ENCODE results near the gene SLC1A2.

- TF ChIP-seq, protein P1, sequence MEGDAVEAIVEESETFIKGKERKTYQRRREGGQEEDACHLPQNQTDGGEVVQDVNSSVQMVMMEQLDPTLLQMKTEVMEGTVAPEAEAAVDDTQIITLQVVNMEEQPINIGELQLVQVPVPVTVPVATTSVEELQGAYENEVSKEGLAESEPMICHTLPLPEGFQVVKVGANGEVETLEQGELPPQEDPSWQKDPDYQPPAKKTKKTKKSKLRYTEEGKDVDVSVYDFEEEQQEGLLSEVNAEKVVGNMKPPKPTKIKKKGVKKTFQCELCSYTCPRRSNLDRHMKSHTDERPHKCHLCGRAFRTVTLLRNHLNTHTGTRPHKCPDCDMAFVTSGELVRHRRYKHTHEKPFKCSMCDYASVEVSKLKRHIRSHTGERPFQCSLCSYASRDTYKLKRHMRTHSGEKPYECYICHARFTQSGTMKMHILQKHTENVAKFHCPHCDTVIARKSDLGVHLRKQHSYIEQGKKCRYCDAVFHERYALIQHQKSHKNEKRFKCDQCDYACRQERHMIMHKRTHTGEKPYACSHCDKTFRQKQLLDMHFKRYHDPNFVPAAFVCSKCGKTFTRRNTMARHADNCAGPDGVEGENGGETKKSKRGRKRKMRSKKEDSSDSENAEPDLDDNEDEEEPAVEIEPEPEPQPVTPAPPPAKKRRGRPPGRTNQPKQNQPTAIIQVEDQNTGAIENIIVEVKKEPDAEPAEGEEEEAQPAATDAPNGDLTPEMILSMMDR (IDR thresholded peaks at IDR 0.05; ENCODE audit: low read depth, low read length): no peak
- TF ChIP-seq EZH2phosphoT487 (IDR thresholded peaks at IDR 0.05; ENCODE audit: low read depth): no peak
These were observed 130.4 kb downstream of the SLC1A2 start for GRCh38 chr11:35288817-35289541.
